ENCODE data around the gene MACROD1.

DNA sequence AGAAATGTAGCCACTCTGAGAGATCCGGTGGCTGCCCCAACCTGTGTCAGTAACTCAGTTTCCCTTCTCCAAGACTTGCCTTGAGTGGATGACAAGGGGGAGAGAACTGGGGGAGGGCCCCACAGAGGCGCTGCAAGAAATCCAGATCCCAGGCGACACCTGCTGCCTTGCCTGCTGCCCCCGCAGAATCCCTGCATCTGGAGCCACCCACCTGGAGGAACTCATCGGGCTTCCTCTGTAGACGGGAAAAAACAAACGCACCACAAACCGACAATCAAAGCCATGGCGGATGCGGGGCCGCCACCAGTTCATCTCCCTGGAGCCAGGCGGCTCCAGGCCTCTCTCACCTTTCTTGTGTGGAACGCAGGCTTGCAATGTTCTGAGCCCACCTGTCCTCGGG, 40.2 kb downstream of the MACROD1 start:
- no peak for TF ChIP-seq CTCF (IDR thresholded peaks at IDR 0.05; ENCODE audit: poor library complexity)
- no peak for TF ChIP-seq EZH2phosphoT487 (IDR thresholded peaks at IDR 0.05; ENCODE audit: low read depth, severe bottlenecking, unreplicated experiment)

All from hepatocyte (in vitro differentiated cells).